Common myeloid progenitor, CD34-positive (primary cell): ENCODE measurements around the gene VPS50.
"Not testable (repeated sequence)": the region's sequence is repeated elsewhere in the genome, so short reads cannot be mapped to it uniquely, and the experiment has no call there.

ENCODE experiments used
- CTCF ChIA-PET: fragments of 350-600 bp; sonication (Branson Sonifier 250); formaldehyde crosslinking; loops from one replicate; lab custom pipeline; 2021; ENCODE audit warnings: antibody characterized with exemption; lab: Charles Lee
- POLR2A ChIA-PET: fragments of 350-600 bp; sonication (Branson Sonifier 250); formaldehyde crosslinking; loops from one replicate; lab custom pipeline; 2021; ENCODE audit warnings: antibody characterized with exemption; lab: Charles Lee
- DNase-seq, 3 donors: peaks; one replicate each; pipeline versions ENCODE4 v3.0.0 to v3.0.0-alpha.2; 2013
- H3K27ac ChIP-seq, 2 experiments: 1 replicate in 1 of 2; 2 replicates in 1 of 2; pipeline ENCODE4 v1.7.0; 2013; ENCODE audit warnings: inconsistent platforms in 2 of 2, low read length in 2 of 2, mild to moderate bottlenecking in 2 of 2, low read depth in 1 of 2, moderate library complexity in 1 of 2; ENCODE audit not compliant: severe bottlenecking in 2 of 2, insufficient read depth in 1 of 2, poor library complexity in 1 of 2
- H3K27me3 ChIP-seq, 5 experiments: replicated peaks in 2 of 5; 1 replicate in 3 of 5; 2 replicates in 2 of 5; pipeline versions ENCODE4 v1.6.1 to v1.7.0; 2013; ENCODE audit warnings: low read length in 4 of 5, mild to moderate bottlenecking in 2 of 5, moderate library complexity in 2 of 5, inconsistent platforms in 1 of 5; ENCODE audit not compliant: insufficient read depth in 5 of 5, control insufficient read depth in 4 of 5
- H3K36me3 ChIP-seq, 4 experiments: 1 replicate in 2 of 4; 2 replicates in 2 of 4; pipeline versions ENCODE4 v1.6.1 to v1.7.0; 2013; ENCODE audit warnings: low read length in 3 of 4, control low read depth in 1 of 4, mild to moderate bottlenecking in 1 of 4; ENCODE audit not compliant: control insufficient read depth in 4 of 4, insufficient read depth in 4 of 4
- H3K4me1 ChIP-seq, 4 experiments: 1 replicate in 3 of 4; 2 replicates in 1 of 4; pipeline versions ENCODE4 v1.6.1 to v1.7.1; 2013; ENCODE audit warnings: low read length in 3 of 4, mild to moderate bottlenecking in 3 of 4, control low read depth in 1 of 4, inconsistent platforms in 1 of 4, moderate library complexity in 1 of 4; ENCODE audit not compliant: control insufficient read depth in 4 of 4, insufficient read depth in 4 of 4; ENCODE audit errors: control extremely low read depth in 1 of 4
- H3K4me3 ChIP-seq, 7 experiments: 1 replicate in 4 of 7; 2 replicates in 3 of 7; pipeline versions ENCODE4 v1.5.1 to v1.7.0; 2013; ENCODE audit warnings: mild to moderate bottlenecking in 7 of 7, low read length in 6 of 7, moderate library complexity in 6 of 7, inconsistent platforms in 2 of 7, low read depth in 2 of 7, control low read depth in 1 of 7; ENCODE audit not compliant: insufficient read depth in 4 of 7, control insufficient read depth in 1 of 7; ENCODE audit errors: extremely low read depth in 1 of 7
- H3K9me3 ChIP-seq, 5 experiments: 1 replicate in 4 of 5; 2 replicates in 1 of 5; pipeline versions ENCODE4 v1.6.1 to v1.7.1; 2013; ENCODE audit warnings: low read length in 4 of 5, mild to moderate bottlenecking in 2 of 5, inconsistent platforms in 1 of 5, low read depth in 1 of 5, moderate library complexity in 1 of 5; ENCODE audit not compliant: control insufficient read depth in 4 of 5, insufficient read depth in 2 of 5; ENCODE audit errors: control extremely low read depth in 1 of 5
- WGBS: methylation state at CpG from one replicate; pipeline ENCODE4 v1.1.5; 2013; ENCODE audit not compliant: insufficient coverage; 5-methylcytosine and 5-hydroxymethylcytosine counted together

The VPS50 gene

GRCh38 chr7:93365341-93365740, 133.2 kb downstream of the VPS50 start:
- 89% methylated on average over 1 of the region's 1 CpG for WGBS
- H3K36me3 ChIP-seq: no peaks in the 10 kb centered on the region
- ChIA-PET POLR2A (no interaction called here), CTCF (interaction anchor here (1.4 kb wide), 1 partner anchor 10 kb away, joined by 3 read pairs; no protein-coding TSS in a partner anchor)
- H3K4me1 ChIP-seq: no peaks in the 10 kb centered on the region
- H3K27me3 ChIP-seq: no peaks in the 10 kb centered on the region
- no peaks in the 10 kb centered on the region for H3K9me3 ChIP-seq
- H3K27ac ChIP-seq: no peak overlapping the region
- H3K4me3 ChIP-seq: no peak overlapping the region
- no peak for DNase-seq

GRCh38 chr7:93366816-93367215, 134.7 kb downstream of the VPS50 start:
- peaks cover 0 to 2% (median 0%) of the 10 kb centered on the region in 5 experiments for H3K9me3 ChIP-seq
- H3K4me3 ChIP-seq: no peak overlapping the region
- no CpG with 5 or more reads among the region's 2 CpGs for WGBS
- no peaks in the 10 kb centered on the region for H3K27me3 ChIP-seq
- no peaks in the 10 kb centered on the region for H3K4me1 ChIP-seq
- DNase-seq: no peak
- CTCF ChIA-PET: interaction anchor here (1.5 kb wide), 1 partner anchor 10 kb away, joined by 4 read pairs; no protein-coding TSS in a partner anchor
- no peaks in the 10 kb centered on the region for H3K36me3 ChIP-seq
- POLR2A ChIA-PET: no interaction called here
- H3K27ac ChIP-seq: no peak overlapping the region

- Histone ChIP-seq H3K9me3 (peaks cover 0 to 2% (median 0%) of the 10 kb centered on the region in 5 experiments), H3K36me3 (no peaks in the 10 kb centered on the region), H3K4me1 (no peaks in the 10 kb centered on the region), H3K27ac (no peak overlapping the region), H3K4me3 (no peak overlapping the region), H3K27me3 (no peaks in the 10 kb centered on the region)
- WGBS: no CpG with 5 or more reads among the region's 2 CpGs
- POLR2A ChIA-PET: no interaction called here
- DNase-seq: peak in 1 of 3 donors; percentile 0
- CTCF ChIA-PET: interaction anchor here (1.5 kb wide), 1 partner anchor 10 kb away, joined by 4 read pairs; no protein-coding TSS in a partner anchor
These were observed 135.1 kb downstream of the VPS50 start for GRCh38 chr7:93367254-93367653.

GRCh38 chr7:93370937-93371336, 138.8 kb downstream of the VPS50 start:
- POLR2A ChIA-PET, H3K4me3 ChIP-seq, H3K27me3 ChIP-seq, H3K9me3 ChIP-seq, H3K36me3 ChIP-seq, H3K4me1 ChIP-seq, DNase-seq, CTCF ChIA-PET, H3K27ac ChIP-seq: not testable (repeated sequence)
- no CpG with 5 or more reads among the region's 3 CpGs for WGBS

GRCh38 chr7:93373537-93373936, 141.4 kb downstream of the VPS50 start:
- no peaks in the 10 kb centered on the region for H3K36me3 ChIP-seq
- no peak for DNase-seq
- no peaks in the 10 kb centered on the region for H3K4me1 ChIP-seq
- ChIA-PET CTCF (no interaction called here), POLR2A (no interaction called here)
- H3K27ac ChIP-seq: no peak overlapping the region
- peaks cover 0 to 2% (median 0%) of the 10 kb centered on the region in 5 experiments for H3K27me3 ChIP-seq
- no peak overlapping the region for H3K4me3 ChIP-seq
- H3K9me3 ChIP-seq: peaks cover 0 to 2% (median 0%) of the 10 kb centered on the region in 5 experiments

- Histone ChIP-seq H3K36me3 (no peaks in the 10 kb centered on the region), H3K4me3 (no peak overlapping the region), H3K9me3 (peaks cover 0 to 2% (median 0%) of the 10 kb centered on the region in 5 experiments), H3K27ac (no peak overlapping the region), H3K4me1 (no peaks in the 10 kb centered on the region), H3K27me3 (peaks cover 0 to 2% (median 0%) of the 10 kb centered on the region in 5 experiments)
- DNase-seq: peak; percentile 8 to 36 (median 29)
- ChIA-PET CTCF (no interaction called here), POLR2A (no interaction called here)
- 27% methylated on average over 2 of the region's 5 CpGs for WGBS
These were observed 142.3 kb downstream of the VPS50 start for GRCh38 chr7:93374345-93374940.

GRCh38 chr7:93375603-93376002, 143.4 kb downstream of the VPS50 start:
- POLR2A ChIA-PET: interaction anchor here (0.7 kb wide), 1 partner anchor 525 kb away, joined by 3 read pairs; no protein-coding TSS in a partner anchor

More at GRCh38 chr7:93375603-93376002, 143.4 kb downstream of the VPS50 start:
- DNase-seq: no peak
- no peaks in the 10 kb centered on the region for H3K36me3 ChIP-seq
- H3K9me3 ChIP-seq: peaks cover 0 to 2% (median 0%) of the 10 kb centered on the region in 5 experiments
- no peak overlapping the region for H3K4me3 ChIP-seq
- H3K27ac ChIP-seq: no peak overlapping the region
- H3K27me3 ChIP-seq: peaks cover 0 to 2% (median 0%) of the 10 kb centered on the region in 5 experiments
- CTCF ChIA-PET: no interaction called here
- no peaks in the 10 kb centered on the region for H3K4me1 ChIP-seq
